HCT116 (cell line): ENCODE results near the gene ZMYM1. TPM values are rescaled to one million over a fixed set of nuclear protein-coding genes. Genes with fewer than 3 reads are reported as not detected.

Source experiments
- ATAC-seq: fragments of 200-7000 bp; cut with Tn5 transposase; 2 replicates; pipeline ENCODE4 v1.9.1; 2020; ENCODE audit warnings: mild to moderate bottlenecking, moderate library complexity
- BruUV-seq: library from RNA; stranded (reverse); fragments of 400-500 nt; replicated peaks from 2 replicates; lab custom pipeline; 2021; lab: Mats Ljungman, UMichigan
- CTCF ChIA-PET: fragments of 300-600 bp; sonication (Branson Sonifier 250); formaldehyde crosslinking; loops from one replicate; lab custom pipeline; 2021; ENCODE audit warnings: antibody characterized with exemption; lab: Charles Lee
- POLR2A ChIA-PET: fragments of 300-600, 350-600 bp; sonication (Branson Sonifier 250); formaldehyde crosslinking; loops from one replicate; lab custom pipeline; 2021; ENCODE audit warnings: antibody characterized with exemption; lab: Charles Lee
- RAD21 ChIA-PET, 2 experiments: fragments of 300-600 bp; sonication (Branson Sonifier 250); formaldehyde crosslinking; loops; one replicate each; lab custom pipeline; 2023; ENCODE audit warnings: low total read pairs in 2 of 2; ENCODE audit not compliant: uncharacterized antibody in 2 of 2, unreplicated experiment in 2 of 2, low non-redundant PET in 1 of 2; lab: Charles Lee
- DNase-seq: peaks from one replicate; pipeline ENCODE4 v3.0.0-alpha.2; 2010; ENCODE audit warnings: low read depth, low spot score
- H2AFZ ChIP-seq: fragments of 200-600 bp; shearing (Covaris generic), sonication (generic); 2 replicates; pipeline ENCODE4 v1.6.1; 2017; ENCODE audit warnings: low read depth, mixed run types, mixed read lengths, antibody characterized with exemption, low read length; ENCODE audit not compliant: poor library complexity, severe bottlenecking
- H3K27ac ChIP-seq: 2 replicates; pipeline ENCODE4 v1.5.1; 2012; ENCODE audit warnings: low read depth, low read length
- H3K27me3 ChIP-seq: fragments of 200-600 bp; sonication (generic); 2 replicates; pipeline ENCODE4 v1.6.1; 2016; ENCODE audit warnings: mixed run types, low read length, mixed read lengths; ENCODE audit not compliant: insufficient read depth
- H3K36me3 ChIP-seq, 2 experiments: fragments of 200-500 bp in 1 of 2; fragments of 200-600 bp in 1 of 2; sonication (Bioruptor generic) in 1 of 2; sonication (generic) in 1 of 2; 2 replicates each; pipeline versions ENCODE4 v1.5.1 to v1.6.1; 2014 to 2016; ENCODE audit warnings: low read length in 2 of 2, inconsistent platforms in 1 of 2, mixed read lengths in 1 of 2, mixed run types in 1 of 2; ENCODE audit not compliant: insufficient read depth in 2 of 2, control insufficient read depth in 1 of 2
- H3K4me1 ChIP-seq, 2 experiments: fragments of 200-600 bp in 1 of 2; sonication (generic) in 1 of 2; 2 replicates each; pipeline versions ENCODE4 v1.5.1 to v1.6.1; 2012 to 2017; ENCODE audit warnings: low read length in 2 of 2, inconsistent platforms in 1 of 2, mild to moderate bottlenecking in 1 of 2, mixed read lengths in 1 of 2, mixed run types in 1 of 2, moderate library complexity in 1 of 2; ENCODE audit not compliant: insufficient read depth in 2 of 2, control insufficient read depth in 1 of 2
- H3K4me2 ChIP-seq: fragments of 200-600 bp; sonication (generic); 2 replicates; pipeline ENCODE4 v1.6.1; 2017; ENCODE audit warnings: mixed run types, low read length, mixed read lengths
- H3K4me3 ChIP-seq, 2 experiments: fragments of 200-600 bp in 1 of 2; sonication (generic) in 1 of 2; replicated peaks in 1 of 2; 2 replicates each; pipeline ENCODE4 v1.5.1; 2011 to 2016; ENCODE audit warnings: low read length in 2 of 2, control low read depth in 1 of 2, low read depth in 1 of 2, mild to moderate bottlenecking in 1 of 2, mixed read lengths in 1 of 2, mixed run types in 1 of 2
- H3K79me2 ChIP-seq: fragments of 200-600 bp; sonication (generic); 2 replicates; pipeline ENCODE4 v1.6.1; 2017; ENCODE audit warnings: mild to moderate bottlenecking, mixed run types, low read length, moderate library complexity, mixed read lengths; ENCODE audit not compliant: insufficient read depth
- H3K9ac ChIP-seq: fragments of 200-600 bp; sonication (generic); 2 replicates; pipeline ENCODE4 v1.6.1; 2016; ENCODE audit warnings: low read length, mixed read lengths
- H3K9me2 ChIP-seq: fragments of 200-600 bp; sonication (generic), shearing (Covaris generic); 2 replicates; pipeline ENCODE4 v1.6.1; 2017; ENCODE audit warnings: mixed run types, mild to moderate bottlenecking, moderate library complexity; ENCODE audit not compliant: insufficient read depth
- H3K9me3 ChIP-seq, 2 experiments: fragments of 200-500 bp in 1 of 2; fragments of 200-600 bp in 1 of 2; sonication (Bioruptor generic) in 1 of 2; sonication (generic) in 1 of 2; 2 replicates each; pipeline ENCODE4 v1.6.1; 2014 to 2017; ENCODE audit warnings: low read length in 2 of 2, mixed read lengths in 2 of 2, inconsistent platforms in 1 of 2, low read depth in 1 of 2, mild to moderate bottlenecking in 1 of 2, mixed run types in 1 of 2, moderate library complexity in 1 of 2; ENCODE audit not compliant: control insufficient read depth in 1 of 2, insufficient read depth in 1 of 2
- H4K20me1 ChIP-seq: fragments of 200-600 bp; sonication (generic), shearing (Covaris generic); 2 replicates; pipeline ENCODE4 v1.6.1; 2017; ENCODE audit warnings: mixed run types, mild to moderate bottlenecking, moderate library complexity; ENCODE audit not compliant: insufficient read depth
- ATF3 ChIP-seq: IDR thresholded peaks from 2 replicates; pipeline ENCODE4 v1.6.1; 2012
- CBX3 ChIP-seq: IDR thresholded peaks from 2 replicates; pipeline ENCODE4 v1.6.1; 2012; ENCODE audit warnings: low read depth
- CEBPB ChIP-seq: IDR thresholded peaks from 2 replicates; pipeline ENCODE4 v1.6.1; 2012; ENCODE audit warnings: low read depth
- CTCF ChIP-seq, 3 experiments: fragments of 200-600 bp in 1 of 3; sonication (generic) in 1 of 3; IDR thresholded peaks in 2 of 3; conservative IDR thresholded peaks in 1 of 3; 2 replicates each; pipeline ENCODE4 v1.5.1; 2012 to 2017; ENCODE audit warnings: low read depth in 2 of 3, low read length in 2 of 3, antibody characterized with exemption in 1 of 3, borderline replicate concordance in 1 of 3, control low read depth in 1 of 3, mild to moderate bottlenecking in 1 of 3, mixed read lengths in 1 of 3, mixed run types in 1 of 3, moderate library complexity in 1 of 3; ENCODE audit not compliant: insufficient read depth in 1 of 3
- EGR1 ChIP-seq: IDR thresholded peaks from 2 replicates; pipeline ENCODE4 v1.6.1; 2012; ENCODE audit warnings: low read depth
- ELF1 ChIP-seq: IDR thresholded peaks from 2 replicates; pipeline ENCODE4 v1.6.1; 2012; ENCODE audit warnings: low read depth, borderline replicate concordance
- EZH2 ChIP-seq: fragments of 200-600 bp; sonication (generic); IDR thresholded peaks from 2 replicates; pipeline ENCODE4 v1.6.1; 2017; ENCODE audit warnings: antibody characterized with exemption, mixed run types
- EZH2phosphoT487 ChIP-seq: fragments of 200-600 bp; IDR thresholded peaks from 2 replicates; pipeline ENCODE4 v1.6.1; 2018; ENCODE audit warnings: antibody characterized with exemption, borderline replicate concordance
- JUND ChIP-seq: IDR thresholded peaks from 2 replicates; pipeline ENCODE4 v1.6.1; 2012
- MAX ChIP-seq: IDR thresholded peaks from 2 replicates; pipeline ENCODE4 v1.6.1; 2012
- POLR2AphosphoS5 ChIP-seq: IDR thresholded peaks from 2 replicates; pipeline ENCODE4 v1.6.1; 2011; ENCODE audit warnings: mild to moderate bottlenecking, low read depth, low read length, moderate library complexity
- RAD21 ChIP-seq: IDR thresholded peaks from 2 replicates; pipeline ENCODE4 v1.6.1; 2012; ENCODE audit warnings: low read depth, mild to moderate bottlenecking
- REST ChIP-seq: IDR thresholded peaks from 2 replicates; pipeline ENCODE4 v1.6.1; 2012; ENCODE audit warnings: low read depth
- SP1 ChIP-seq: IDR thresholded peaks from 2 replicates; pipeline ENCODE4 v1.6.1; 2012; ENCODE audit warnings: low read depth
- TCF7L2 ChIP-seq: IDR thresholded peaks from 2 replicates; pipeline ENCODE4 v1.7.0; 2011; ENCODE audit warnings: borderline replicate concordance, inconsistent platforms; ENCODE audit not compliant: insufficient read depth, insufficient read length; ENCODE audit errors: extremely low read depth
- YY1 ChIP-seq: IDR thresholded peaks from 2 replicates; pipeline ENCODE4 v1.6.1; 2011; ENCODE audit warnings: low read length, low read depth, moderate library complexity, mild to moderate bottlenecking; ENCODE audit not compliant: insufficient replicate concordance; ENCODE audit errors: extremely low read depth
- ZBTB33 ChIP-seq: IDR thresholded peaks from 2 replicates; pipeline ENCODE4 v1.6.1; 2011; ENCODE audit warnings: mild to moderate bottlenecking, low read length, moderate library complexity; ENCODE audit not compliant: insufficient replicate concordance; ENCODE audit errors: extremely low read depth
- ZFX ChIP-seq: fragments of 450-650 bp; IDR thresholded peaks from 2 replicates; pipeline ENCODE4 v1.6.1; 2017
- ZNF274 ChIP-seq: fragments of 200-500 bp; sonication (Bioruptor generic); IDR thresholded peaks from 2 replicates; pipeline ENCODE4 v1.6.1; 2014; ENCODE audit warnings: mild to moderate bottlenecking, low read depth, low read length, inconsistent platforms
- intact Hi-C: fragments of 100-400 bp; cut with micrococcal nuclease; formaldehyde crosslinking; loops from 2 replicates; pipeline ENCODE4 v1.10.0; 2022
- total RNA-seq: library from RNA; stranded (reverse); gene quantifications from one replicate; pipeline ENCODE4 v1.2.1, GENCODE V29; 2021; ENCODE audit not compliant: unreplicated experiment

ZMYM1 gene
- total RNA-seq, 1 experiment from 2014 or later = 37.6 TPM

- H3K79me2 ChIP-seq = no peaks in the 10 kb centered on the region
- H3K9me2 ChIP-seq = no peaks in the 10 kb centered on the region
- no peaks in the 10 kb centered on the region for H4K20me1 ChIP-seq
- no TSS peak for BruUV-seq
- no peak overlapping the region for H3K27ac ChIP-seq
- H3K4me2 ChIP-seq = no peak overlapping the region
- no peak for TF ChIP-seq EGR1
- TF ChIP-seq ZBTB33 = no peak
- no peak for TF ChIP-seq TCF7L2
- TF ChIP-seq EZH2phosphoT487 = no peak
- no peak for TF ChIP-seq MAX
- TF ChIP-seq POLR2AphosphoS5 = no peak
- no peak for TF ChIP-seq EZH2
- no peak for TF ChIP-seq REST
- no peak for TF ChIP-seq CBX3
- no peak for TF ChIP-seq SP1
- TF ChIP-seq CEBPB = no peak
- TF ChIP-seq ZNF274 = no peak
- TF ChIP-seq YY1 = no peak
- no peak for TF ChIP-seq RAD21
- no peak for TF ChIP-seq CTCF (IDR thresholded peaks at IDR 0.05 in 2 of 3, conservative IDR thresholded peaks at IDR 0.05 in 1 of 3; ENCODE audit: borderline replicate concordance in 1 of 3, insufficient read depth in 1 of 3, low read depth in 2 of 3, low read length in 2 of 3)
- TF ChIP-seq ELF1 = no peak
- no peak for TF ChIP-seq ZFX
- no peak for TF ChIP-seq JUND
- TF ChIP-seq ATF3 = no peak
- DNase-seq (no peak), ATAC-seq (no peak)
- CTCF ChIA-PET = no interaction called here
- intact Hi-C loops = no loop called here
- POLR2A ChIA-PET = no interaction called here
- no peaks in the 10 kb centered on the region for H3K9me3 ChIP-seq
- RAD21 ChIA-PET = no interaction called here
- no peaks in the 10 kb centered on the region for H3K27me3 ChIP-seq
- H3K36me3 ChIP-seq = no peaks in the 10 kb centered on the region
- no peaks in the 10 kb centered on the region for H3K4me1 ChIP-seq
- H2AFZ ChIP-seq = no peak overlapping the region
- H3K4me3 ChIP-seq = no peak overlapping the region
- no peak overlapping the region for H3K9ac ChIP-seq
These were observed 14.9 kb upstream of the ZMYM1 start for GRCh38 chr1:35064265-35064664.
